GM12878 (cell line): Measurements from ENCODE around the gene TELO2. TPM values are rescaled to one million over a fixed set of nuclear protein-coding genes. Genes with fewer than 3 reads are reported as not detected.

ENCODE experiments used
- ATAC-seq: fragments of 200-7000 bp; cut with Tn5 transposase; 3 replicates; pipeline ENCODE4 v1.9.1; 2020; ENCODE audit warnings: mild to moderate bottlenecking, moderate library complexity
- BruUV-seq: library from RNA; stranded (reverse); fragments of 400-500 nt; replicated peaks from 2 replicates; lab custom pipeline; 2021; lab: Mats Ljungman, UMichigan
- CTCF ChIA-PET: fragments of 300-600 bp; sonication (Branson Sonifier 250); formaldehyde crosslinking; extraction: SDS; loops from one replicate; lab custom pipeline; 2021; ENCODE audit warnings: inconsistent platforms; lab: Yijun Ruan, JAX
- POLR2A ChIA-PET: fragments of 350-600 bp; formaldehyde crosslinking; extraction: SDS; loops from one replicate; lab custom pipeline; 2021; ENCODE audit warnings: inconsistent platforms; lab: Charles Lee
- RAD21 ChIA-PET: fragments of 300-600 bp; sonication (Branson Sonifier 250); formaldehyde crosslinking; loops from one replicate; lab custom pipeline; 2023; ENCODE audit warnings: antibody characterized with exemption; ENCODE audit not compliant: unreplicated experiment; lab: Charles Lee
- SMC1A ChIA-PET: fragments of 300-600 bp; sonication (Branson Sonifier 250); formaldehyde crosslinking; loops from one replicate; lab custom pipeline; 2023; ENCODE audit not compliant: unreplicated experiment, uncharacterized antibody; lab: Charles Lee
- DNase-seq: peaks from one replicate; pipeline ENCODE4 v3.0.0-alpha.2; 2011; ENCODE audit warnings: low read depth, low spot score
- FAIRE-seq: peaks from 3 replicates; lab custom pipeline; 2011; peaks lifted over from hg19 to GRCh38; lab: Jason Lieb, UNC
- H2AFZ ChIP-seq: 2 replicates; pipeline ENCODE4 v1.6.0; 2011; ENCODE audit warnings: low read depth, low read length, control low read depth; ENCODE audit not compliant: control insufficient read depth
- H3K27ac ChIP-seq: 2 replicates; pipeline ENCODE4 v1.5.1; 2011; ENCODE audit warnings: control low read depth; ENCODE audit not compliant: control insufficient read depth, insufficient read depth
- H3K27me3 ChIP-seq, 2 experiments: replicated peaks in 1 of 2; 2 replicates each; pipeline versions ENCODE4 v1.6.0 to v1.6.1; 2011; ENCODE audit warnings: low read length in 1 of 2; ENCODE audit not compliant: control insufficient read depth in 2 of 2, insufficient read depth in 2 of 2
- H3K36me3 ChIP-seq, 2 experiments: 2 replicates each; pipeline ENCODE4 v1.5.1; 2011; ENCODE audit warnings: low read length in 1 of 2; ENCODE audit not compliant: control insufficient read depth in 2 of 2, insufficient read depth in 2 of 2
- H3K4me1 ChIP-seq: 2 replicates; pipeline ENCODE4 v1.6.1; 2011; ENCODE audit warnings: mild to moderate bottlenecking, low read length, moderate library complexity, mixed read lengths; ENCODE audit not compliant: control insufficient read depth, insufficient read depth
- H3K4me2 ChIP-seq: 2 replicates; pipeline ENCODE4 v1.6.0; 2011; ENCODE audit warnings: control low read depth; ENCODE audit not compliant: control insufficient read depth, insufficient read depth
- H3K4me3 ChIP-seq: fragments of 200-600 bp; sonication (generic); 2 replicates; pipeline ENCODE4 v1.5.1; 2016
- H3K79me2 ChIP-seq: 2 replicates; pipeline ENCODE4 v1.6.0; 2011; ENCODE audit warnings: low read length; ENCODE audit not compliant: control insufficient read depth, insufficient read depth
- H3K9ac ChIP-seq: 2 replicates; pipeline ENCODE4 v1.8.0; 2011; ENCODE audit warnings: low read length, control low read depth, mixed read lengths; ENCODE audit not compliant: control insufficient read depth, insufficient read depth
- H3K9me3 ChIP-seq: replicated peaks from 3 replicates; pipeline ENCODE4 v1.5.1; 2011; ENCODE audit warnings: mild to moderate bottlenecking, low read length; ENCODE audit not compliant: control insufficient read depth, insufficient read depth
- H4K20me1 ChIP-seq: 2 replicates; pipeline ENCODE4 v1.6.0; 2011; ENCODE audit not compliant: control insufficient read depth, insufficient read depth
- GABPA ChIP-seq: IDR thresholded peaks from 2 replicates; pipeline ENCODE4 v1.6.1; 2014; ENCODE audit warnings: antibody characterized with exemption, low read depth, mild to moderate bottlenecking, inconsistent platforms
- JUND ChIP-seq: IDR thresholded peaks from 2 replicates; pipeline ENCODE4 v1.6.1; 2012; ENCODE audit warnings: low read depth, mild to moderate bottlenecking, low read length, improper control_type of control experiment, moderate library complexity
- LARP7 ChIP-seq: fragments of 450-650 bp; IDR thresholded peaks from 2 replicates; pipeline ENCODE4 v1.6.1; 2017; ENCODE audit warnings: mild to moderate bottlenecking
- PML ChIP-seq: IDR thresholded peaks from 2 replicates; pipeline ENCODE4 v1.6.1; 2012; ENCODE audit warnings: low read length, inconsistent platforms
- POLR2A ChIP-seq: IDR thresholded peaks from 2 replicates; pipeline ENCODE4 v1.6.1; 2011; ENCODE audit warnings: low read depth, mild to moderate bottlenecking, low read length
- SIX5 ChIP-seq: IDR thresholded peaks from 2 replicates; pipeline ENCODE4 v1.6.1; 2011; ENCODE audit warnings: mild to moderate bottlenecking, low read depth, low read length, moderate library complexity; ENCODE audit not compliant: severe bottlenecking
- SMAD1 ChIP-seq: fragments of 450-650 bp; IDR thresholded peaks from 2 replicates; pipeline ENCODE4 v1.6.1; 2018; ENCODE audit warnings: mild to moderate bottlenecking, low read depth; ENCODE audit not compliant: partially characterized antibody
- SRF ChIP-seq, 2 experiments: IDR thresholded peaks; 2 replicates each; pipeline ENCODE4 v1.6.1; 2011; ENCODE audit warnings: low read depth in 2 of 2, low read length in 2 of 2, mild to moderate bottlenecking in 1 of 2, moderate library complexity in 1 of 2
- SUPT20H ChIP-seq: IDR thresholded peaks from 2 replicates; pipeline ENCODE4 v1.6.1; 2011; ENCODE audit warnings: low read depth, mild to moderate bottlenecking, low read length, moderate library complexity, borderline replicate concordance; ENCODE audit not compliant: control insufficient read depth
- TCF3 ChIP-seq: IDR thresholded peaks from 2 replicates; pipeline ENCODE4 v1.6.1; 2012; ENCODE audit warnings: low read depth, mild to moderate bottlenecking, low read length, borderline replicate concordance; ENCODE audit not compliant: insufficient read depth
- ZBED1 ChIP-seq: IDR thresholded peaks from 2 replicates; pipeline ENCODE4 v1.6.1; 2016; ENCODE audit warnings: borderline replicate concordance
- ZNF384 ChIP-seq: IDR thresholded peaks from 2 replicates; pipeline ENCODE4 v1.6.1; 2012; ENCODE audit warnings: low read depth, mild to moderate bottlenecking, low read length, improper control_type of control experiment, borderline replicate concordance
- WGBS: methylation state at CpG from one replicate; pipeline ENCODE4 v1.1.6; 2016; ENCODE audit warnings: low lambda C conversion rate; ENCODE audit not compliant: insufficient replicate concordance, insufficient coverage; ENCODE audit errors: missing lambda C conversion rate; 5-methylcytosine and 5-hydroxymethylcytosine counted together
- in situ Hi-C: fragments of 300-500 bp; cut with MboI; formaldehyde crosslinking; loops from 9 replicates; pipeline ENCODE4 v1.14.3; 2018; ENCODE audit warnings: mixed read lengths
- intact Hi-C: fragments of 100-400 bp; cut with micrococcal nuclease; formaldehyde crosslinking; loops from one replicate; pipeline ENCODE4 v1.14.2; 2022; ENCODE audit not compliant: unreplicated experiment
- polyA plus RNA-seq, 11 experiments: library from polyadenylated mRNA; depleted of rRNA in 4 of 11; unstranded in 6 of 11; stranded (reverse) in 5 of 11; fragments of >200 nt; fragmentation: Nextera tagmentation in 4 of 11; fragmentation: Illumina TruSeq in 1 of 11; extraction: Ambion mirVana in 4 of 11; extraction: Trizol in 1 of 11; gene quantifications; 1 replicate in 1 of 11; 2 replicates in 10 of 11; pipeline versions ENCODE4 v1.2.1 to v1.2.3, GENCODE V29; 2011 to 2016; ENCODE audit warnings: inconsistent platforms in 2 of 11, missing spikeins in 2 of 11, low read depth in 1 of 11
- total RNA-seq, 4 experiments: library from RNA; depleted of rRNA in 3 of 4; stranded (reverse); fragments of >200 nt in 3 of 4; fragmentation: Illumina TruSeq in 1 of 4; extraction: Trizol in 1 of 4; gene quantifications; 2 replicates each; pipeline versions ENCODE4 v1.2.1 to v1.2.3, GENCODE V29; 2013 to 2021
- TF ChIP-seq, protein P1 (sequence below): fragments of 450-650 bp; IDR thresholded peaks from 2 replicates; pipeline ENCODE4 v1.6.1; 2016; ENCODE audit warnings: mild to moderate bottlenecking
- TF ChIP-seq, protein P2 (sequence below): fragments of 450-650 bp; formaldehyde crosslinking; IDR thresholded peaks from 2 replicates; pipeline ENCODE4 v1.4.0; 2020; ENCODE audit warnings: mild to moderate bottlenecking, moderate library complexity

The TELO2 gene
- total and polyA plus RNA-seq, 10 of the 15 experiments (the other 5 are each of a cell fraction or from before 2014, with no cell fraction given) = 0.55 to 72.8 (median 18.6) TPM

DNA sequence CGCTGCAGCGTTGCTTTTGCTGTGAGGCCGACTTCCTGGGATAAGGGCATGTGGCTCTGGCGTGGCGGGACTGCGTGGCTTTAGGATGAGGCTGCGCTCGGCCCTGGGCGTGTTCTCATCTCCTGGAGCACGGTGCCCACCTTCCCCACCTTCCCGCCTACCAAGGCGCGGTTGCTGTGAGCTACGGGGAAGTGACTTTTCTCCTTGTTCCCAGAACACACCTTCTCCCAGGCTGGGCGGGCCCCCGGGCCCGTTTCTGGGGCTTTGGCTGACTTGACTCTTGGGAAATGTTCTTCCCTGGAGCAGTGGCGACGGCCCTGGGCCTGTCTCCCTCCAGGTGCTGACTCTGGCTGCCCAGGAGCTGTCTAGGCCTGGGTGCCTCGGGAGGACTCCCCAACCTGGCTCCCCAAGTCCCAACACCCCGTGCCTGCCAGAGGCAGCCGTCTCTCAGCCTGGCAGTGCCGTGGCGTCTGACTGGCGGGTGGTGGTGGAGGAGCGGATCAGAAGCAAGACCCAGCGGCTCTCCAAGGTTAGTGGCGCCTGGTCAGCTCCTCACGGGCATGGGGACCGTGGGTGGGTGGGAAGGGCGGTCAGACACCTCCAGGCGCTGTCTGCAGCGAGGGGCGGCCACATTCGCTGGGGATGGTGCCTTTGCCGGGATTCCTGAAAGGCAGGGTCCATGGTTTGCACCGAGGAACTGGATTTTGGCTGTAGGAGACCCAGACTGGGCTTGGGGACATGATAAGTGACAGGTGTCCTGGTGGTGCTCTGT lies 12.1 kb downstream of the TELO2 start:
- no peak for DNase-seq
- WGBS = 97% methylated on average over 34 of the region's 37 CpGs

DNA sequence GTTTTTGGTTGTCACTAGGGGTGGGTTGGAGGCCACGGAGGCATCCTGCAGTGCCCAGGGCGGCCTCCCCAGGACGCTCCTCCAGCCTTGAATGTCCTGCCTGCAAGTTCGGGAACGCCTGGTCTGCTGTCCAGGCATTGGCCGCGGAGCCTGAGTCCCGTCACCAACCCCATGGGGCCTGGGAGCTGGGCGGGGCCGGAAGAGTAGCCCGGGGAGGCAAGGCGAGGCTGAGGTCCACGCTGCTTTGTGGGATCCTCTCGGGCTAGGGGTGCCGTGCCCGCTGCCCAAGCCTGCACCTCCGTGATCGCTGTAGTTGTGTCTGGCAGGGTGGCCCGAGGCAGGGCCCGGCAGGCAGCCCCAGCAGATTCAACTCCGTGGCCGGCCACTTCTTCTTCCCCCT lies 12.8 kb downstream of the TELO2 start:
- 95% methylated on average over 19 of the region's 22 CpGs for WGBS
- Histone ChIP-seq H3K4me3 (no peak overlapping the region), H3K4me1 (no peaks in the 10 kb centered on the region), H3K9me3 (no peaks in the 10 kb centered on the region), H3K79me2 (no peaks in the 10 kb centered on the region), H2AFZ (no peak overlapping the region), H3K27ac (no peak overlapping the region), H4K20me1 (no peaks in the 10 kb centered on the region), H3K9ac (no peak overlapping the region), H3K27me3 (no peaks in the 10 kb centered on the region), H3K4me2 (no peak overlapping the region), H3K36me3 (peaks cover 5 to 11% of the 10 kb centered on the region in 2 experiments; a peak in 3 of 4 replicates)
- DNase-seq = no peak
- no peak for ATAC-seq
- intact Hi-C loops (no loop called here), in situ Hi-C loops (no loop called here)
- ChIA-PET POLR2A (no interaction called here), CTCF (no interaction called here), RAD21 (no interaction called here), SMC1A (no interaction called here)
- no TSS peak for BruUV-seq
- FAIRE-seq = no peak
- TF ChIP-seq, protein P1, sequence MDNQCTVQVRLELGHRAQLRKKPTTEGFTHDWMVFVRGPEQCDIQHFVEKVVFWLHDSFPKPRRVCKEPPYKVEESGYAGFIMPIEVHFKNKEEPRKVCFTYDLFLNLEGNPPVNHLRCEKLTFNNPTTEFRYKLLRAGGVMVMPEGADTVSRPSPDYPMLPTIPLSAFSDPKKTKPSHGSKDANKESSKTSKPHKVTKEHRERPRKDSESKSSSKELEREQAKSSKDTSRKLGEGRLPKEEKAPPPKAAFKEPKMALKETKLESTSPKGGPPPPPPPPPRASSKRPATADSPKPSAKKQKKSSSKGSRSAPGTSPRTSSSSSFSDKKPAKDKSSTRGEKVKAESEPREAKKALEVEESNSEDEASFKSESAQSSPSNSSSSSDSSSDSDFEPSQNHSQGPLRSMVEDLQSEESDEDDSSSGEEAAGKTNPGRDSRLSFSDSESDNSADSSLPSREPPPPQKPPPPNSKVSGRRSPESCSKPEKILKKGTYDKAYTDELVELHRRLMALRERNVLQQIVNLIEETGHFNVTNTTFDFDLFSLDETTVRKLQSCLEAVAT = no peak
- TF ChIP-seq LARP7 = no peak
- TF ChIP-seq TCF3 = no peak
- no peak for TF ChIP-seq SRF (IDR thresholded peaks at IDR 0.05; ENCODE audit: low read depth in 2 of 2, low read length in 2 of 2)
- TF ChIP-seq SMAD1 = no peak
- TF ChIP-seq ZNF384 = no peak
- TF ChIP-seq GABPA = no peak
- TF ChIP-seq, protein P2, sequence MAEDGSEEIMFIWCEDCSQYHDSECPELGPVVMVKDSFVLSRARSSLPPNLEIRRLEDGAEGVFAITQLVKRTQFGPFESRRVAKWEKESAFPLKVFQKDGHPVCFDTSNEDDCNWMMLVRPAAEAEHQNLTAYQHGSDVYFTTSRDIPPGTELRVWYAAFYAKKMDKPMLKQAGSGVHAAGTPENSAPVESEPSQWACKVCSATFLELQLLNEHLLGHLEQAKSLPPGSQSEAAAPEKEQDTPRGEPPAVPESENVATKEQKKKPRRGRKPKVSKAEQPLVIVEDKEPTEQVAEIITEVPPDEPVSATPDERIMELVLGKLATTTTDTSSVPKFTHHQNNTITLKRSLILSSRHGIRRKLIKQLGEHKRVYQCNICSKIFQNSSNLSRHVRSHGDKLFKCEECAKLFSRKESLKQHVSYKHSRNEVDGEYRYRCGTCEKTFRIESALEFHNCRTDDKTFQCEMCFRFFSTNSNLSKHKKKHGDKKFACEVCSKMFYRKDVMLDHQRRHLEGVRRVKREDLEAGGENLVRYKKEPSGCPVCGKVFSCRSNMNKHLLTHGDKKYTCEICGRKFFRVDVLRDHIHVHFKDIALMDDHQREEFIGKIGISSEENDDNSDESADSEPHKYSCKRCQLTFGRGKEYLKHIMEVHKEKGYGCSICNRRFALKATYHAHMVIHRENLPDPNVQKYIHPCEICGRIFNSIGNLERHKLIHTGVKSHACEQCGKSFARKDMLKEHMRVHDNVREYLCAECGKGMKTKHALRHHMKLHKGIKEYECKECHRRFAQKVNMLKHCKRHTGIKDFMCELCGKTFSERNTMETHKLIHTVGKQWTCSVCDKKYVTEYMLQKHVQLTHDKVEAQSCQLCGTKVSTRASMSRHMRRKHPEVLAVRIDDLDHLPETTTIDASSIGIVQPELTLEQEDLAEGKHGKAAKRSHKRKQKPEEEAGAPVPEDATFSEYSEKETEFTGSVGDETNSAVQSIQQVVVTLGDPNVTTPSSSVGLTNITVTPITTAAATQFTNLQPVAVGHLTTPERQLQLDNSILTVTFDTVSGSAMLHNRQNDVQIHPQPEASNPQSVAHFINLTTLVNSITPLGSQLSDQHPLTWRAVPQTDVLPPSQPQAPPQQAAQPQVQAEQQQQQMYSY (CRISPR knock-in tag) = no peak
- TF ChIP-seq JUND = no peak
- no peak for TF ChIP-seq SUPT20H

More for the DNA sequence above, 12.1 kb downstream of the TELO2 start:
- ChIA-PET POLR2A (no interaction called here), RAD21 (no interaction called here), CTCF (no interaction called here), SMC1A (no interaction called here)
- no peak overlapping the region for H3K4me2 ChIP-seq
- H3K4me3 ChIP-seq = no peak overlapping the region
- H4K20me1 ChIP-seq = no peaks in the 10 kb centered on the region
- no peaks in the 10 kb centered on the region for H3K79me2 ChIP-seq
- no peak for TF ChIP-seq PML
- TF ChIP-seq POLR2A = peak; percentile 44; the same call in 1 of the 2 replicates
- no peak for TF ChIP-seq ZBED1
- no peak for TF ChIP-seq SIX5
- H3K9ac ChIP-seq = no peak overlapping the region
- no peak overlapping the region for H2AFZ ChIP-seq
- intact Hi-C loops = no loop called here
- H3K9me3 ChIP-seq = no peaks in the 10 kb centered on the region
- no peaks in the 10 kb centered on the region for H3K4me1 ChIP-seq
- BruUV-seq = no TSS peak
- H3K27ac ChIP-seq = no peak overlapping the region
- in situ Hi-C loops = no loop called here
- ATAC-seq (no peak), FAIRE-seq (no peak)
- peaks cover 5 to 11% of the 10 kb centered on the region in 2 experiments; a peak in 3 of 4 replicates for H3K36me3 ChIP-seq
- no peaks in the 10 kb centered on the region for H3K27me3 ChIP-seq
